SK-N-SH (cell line): Measurements from ENCODE around the gene TRA2A. TPM values are rescaled to one million over a fixed set of nuclear protein-coding genes. Genes with fewer than 3 reads are reported as not detected.
A peak's percentile ranks its signal among the peaks of the same experiment; 100 is the strongest.

Experiments
- CTCF ChIA-PET: fragments of 300-600, 350-600 bp; formaldehyde crosslinking; extraction: SDS; loops from one replicate; lab custom pipeline; 2021; lab: Yijun Ruan, JAX
- POLR2A ChIA-PET: fragments of 350-600 bp; sonication (Branson Sonifier 250); formaldehyde crosslinking; extraction: SDS; loops from one replicate; lab custom pipeline; 2020; ENCODE audit warnings: antibody characterized with exemption, inconsistent platforms; lab: Yijun Ruan, JAX
- DNase-seq: peaks from one replicate; pipeline ENCODE4 v3.0.0; 2012
- H2AFZ ChIP-seq: fragments of 200-600 bp; sonication (generic); 2 replicates; pipeline ENCODE4 v1.8.1; 2016; ENCODE audit warnings: antibody characterized with exemption, mild to moderate bottlenecking, low read depth
- H3F3A ChIP-seq: fragments of 200-600 bp; sonication (generic); replicated peaks from 2 replicates; pipeline ENCODE3; 2016; ENCODE audit warnings: antibody characterized with exemption, mild to moderate bottlenecking; ENCODE audit not compliant: insufficient read depth
- H3K27ac ChIP-seq, 2 experiments: fragments of 200-500 bp in 1 of 2; fragments of 200-600 bp in 1 of 2; sonication (Bioruptor generic) in 1 of 2; sonication (generic), shearing (Covaris generic) in 1 of 2; 2 replicates each; pipeline versions ENCODE4 v1.5.1 to v1.6.1; 2014 to 2016; ENCODE audit warnings: low read depth in 2 of 2, inconsistent platforms in 1 of 2, low read length in 1 of 2, mild to moderate bottlenecking in 1 of 2, mixed read lengths in 1 of 2
- H3K27me3 ChIP-seq: fragments of 200-600 bp; sonication (generic), shearing (Covaris generic); 2 replicates; pipeline ENCODE4 v1.6.1; 2016; ENCODE audit warnings: mixed run types; ENCODE audit not compliant: insufficient read depth
- H3K36me3 ChIP-seq, 2 experiments: fragments of 200-500 bp in 1 of 2; fragments of 200-600 bp in 1 of 2; sonication (Bioruptor generic) in 1 of 2; sonication (generic) in 1 of 2; replicated peaks in 1 of 2; 2 replicates each; pipeline versions ENCODE3 to v1.5.1; 2014 to 2016; ENCODE audit warnings: low read length in 1 of 2, mild to moderate bottlenecking in 1 of 2; ENCODE audit not compliant: insufficient read depth in 2 of 2, control insufficient read depth in 1 of 2
- H3K4me1 ChIP-seq, 2 experiments: fragments of 200-500 bp in 1 of 2; fragments of 200-600 bp in 1 of 2; sonication (Bioruptor generic) in 1 of 2; sonication (generic), shearing (Covaris generic) in 1 of 2; 2 replicates each; pipeline versions ENCODE4 v1.5.1 to v1.6.1; 2014 to 2016; ENCODE audit warnings: low read depth in 1 of 2, low read length in 1 of 2, mixed run types in 1 of 2; ENCODE audit not compliant: insufficient read depth in 2 of 2, control insufficient read depth in 1 of 2
- H3K4me2 ChIP-seq: fragments of 200-600 bp; sonication (generic), shearing (Covaris generic); 2 replicates; pipeline ENCODE4 v1.6.1; 2017; ENCODE audit warnings: mixed run types
- H3K4me3 ChIP-seq, 2 experiments: fragments of 200-500 bp in 1 of 2; fragments of 200-600 bp in 1 of 2; sonication (Bioruptor generic) in 1 of 2; sonication (generic), shearing (Covaris generic) in 1 of 2; 2 replicates each; pipeline versions ENCODE4 v1.5.1 to v1.8.1; 2014 to 2016; ENCODE audit warnings: low read depth in 2 of 2, inconsistent platforms in 1 of 2, low read length in 1 of 2, mild to moderate bottlenecking in 1 of 2, mixed read lengths in 1 of 2, moderate library complexity in 1 of 2
- H3K79me2 ChIP-seq: fragments of 200-600 bp; sonication (generic); 2 replicates; pipeline ENCODE4 v1.8.1; 2017; ENCODE audit warnings: mild to moderate bottlenecking; ENCODE audit not compliant: insufficient read depth
- H3K9ac ChIP-seq: fragments of 200-600 bp; sonication (generic); 2 replicates; pipeline ENCODE4 v1.6.1; 2017; ENCODE audit warnings: mixed run types
- H3K9me2 ChIP-seq: fragments of 200-600 bp; sonication (generic); 2 replicates; pipeline ENCODE4 v1.6.1; 2017; ENCODE audit warnings: mixed run types
- H3K9me3 ChIP-seq: fragments of 200-600 bp; sonication (generic); 2 replicates; pipeline ENCODE4 v1.6.1; 2017; ENCODE audit warnings: mixed run types, mild to moderate bottlenecking, moderate library complexity
- H4K20me1 ChIP-seq: fragments of 200-600 bp; sonication (generic); 2 replicates; pipeline ENCODE4 v1.6.1; 2017; ENCODE audit warnings: mild to moderate bottlenecking, mixed run types; ENCODE audit not compliant: insufficient read depth
- EP300 ChIP-seq, 2 experiments: IDR thresholded peaks; 2 replicates each; pipeline versions ENCODE4 v1.4.0 to v1.6.1; 2012; ENCODE audit warnings: borderline replicate concordance in 1 of 2, low read depth in 1 of 2, low read length in 1 of 2
- JUND ChIP-seq: IDR thresholded peaks from 2 replicates; pipeline ENCODE4 v1.4.0; 2012
- NFIC ChIP-seq: IDR thresholded peaks from 2 replicates; pipeline ENCODE4 v1.4.0; 2012; ENCODE audit warnings: borderline replicate concordance
- NRF1 ChIP-seq: IDR thresholded peaks from 2 replicates; pipeline ENCODE4 v1.6.1; 2012; ENCODE audit warnings: low read depth, mild to moderate bottlenecking, low read length
- POLR2AphosphoS5 ChIP-seq: IDR thresholded peaks from 2 replicates; pipeline ENCODE4 v1.6.1; 2012; ENCODE audit warnings: low read depth, low read length
- RAD21 ChIP-seq: IDR thresholded peaks from 2 replicates; pipeline ENCODE4 v1.6.1; 2012; ENCODE audit warnings: mild to moderate bottlenecking, low read length
- RCOR1 ChIP-seq: fragments of 150-350 bp; IDR thresholded peaks from 2 replicates; pipeline ENCODE4 v1.6.1; 2017; ENCODE audit warnings: antibody characterized with exemption, low read length
- SMC3 ChIP-seq: IDR thresholded peaks from 2 replicates; pipeline ENCODE4 v1.6.1; 2012; ENCODE audit warnings: low read depth, low read length, improper control_type of control experiment
- TAF1 ChIP-seq: IDR thresholded peaks from 2 replicates; pipeline ENCODE4 v1.6.1; 2012; ENCODE audit warnings: low read depth, mild to moderate bottlenecking, low read length, moderate library complexity, borderline replicate concordance
- WGBS: methylation state at CpG from one replicate; pipeline ENCODE4 v1.1.6; 2017; ENCODE audit warnings: low lambda C conversion rate; 5-methylcytosine and 5-hydroxymethylcytosine counted together
- polyA plus RNA-seq, 3 experiments: library from polyadenylated mRNA; depleted of rRNA; stranded (reverse); fragments of >200 nt; gene quantifications; 2 replicates each; pipeline ENCODE4 v1.2.3, GENCODE V29; 2012
- TF ChIP-seq, protein P1 (sequence below): IDR thresholded peaks from 2 replicates; pipeline ENCODE4 v1.4.0; 2012; ENCODE audit warnings: low read depth, borderline replicate concordance
- TF ChIP-seq, protein P2 (sequence below): fragments of 200-600 bp; sonication (generic); IDR thresholded peaks from 2 replicates; pipeline ENCODE4 v1.6.1; 2017; ENCODE audit warnings: antibody characterized with exemption, mild to moderate bottlenecking, moderate library complexity
- TF ChIP-seq, protein P3 (sequence below): IDR thresholded peaks from 2 replicates; pipeline ENCODE4 v1.4.0; 2012; ENCODE audit warnings: low read depth, borderline replicate concordance

Gene TRA2A
- polyA plus RNA-seq, 1 of the 3 experiments (the other 2 are of a cell fraction) = 62.1 TPM

DNA sequence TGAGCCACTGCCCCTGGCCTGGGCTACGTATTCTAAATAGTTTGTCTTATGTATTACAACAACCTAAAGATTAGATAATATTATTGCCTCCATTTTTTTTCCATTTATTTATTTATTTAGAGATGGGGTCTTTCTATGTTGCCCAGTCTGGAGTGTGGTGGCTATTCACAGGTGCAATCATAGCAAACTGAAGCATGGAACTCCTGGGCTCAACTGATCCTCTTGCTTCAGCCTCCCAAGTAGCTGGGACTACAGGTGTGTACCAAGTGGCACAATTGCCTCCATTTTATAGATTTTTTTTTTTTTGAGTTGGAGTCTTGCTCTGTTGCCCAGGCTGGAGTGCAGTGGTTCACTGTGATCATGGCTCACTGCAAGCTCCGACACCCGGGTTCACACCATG, 6.5 kb upstream of the TRA2A start (continued):
- TF ChIP-seq, protein P1, sequence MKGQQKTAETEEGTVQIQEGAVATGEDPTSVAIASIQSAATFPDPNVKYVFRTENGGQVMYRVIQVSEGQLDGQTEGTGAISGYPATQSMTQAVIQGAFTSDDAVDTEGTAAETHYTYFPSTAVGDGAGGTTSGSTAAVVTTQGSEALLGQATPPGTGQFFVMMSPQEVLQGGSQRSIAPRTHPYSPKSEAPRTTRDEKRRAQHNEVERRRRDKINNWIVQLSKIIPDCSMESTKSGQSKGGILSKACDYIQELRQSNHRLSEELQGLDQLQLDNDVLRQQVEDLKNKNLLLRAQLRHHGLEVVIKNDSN = no peak

DNA sequence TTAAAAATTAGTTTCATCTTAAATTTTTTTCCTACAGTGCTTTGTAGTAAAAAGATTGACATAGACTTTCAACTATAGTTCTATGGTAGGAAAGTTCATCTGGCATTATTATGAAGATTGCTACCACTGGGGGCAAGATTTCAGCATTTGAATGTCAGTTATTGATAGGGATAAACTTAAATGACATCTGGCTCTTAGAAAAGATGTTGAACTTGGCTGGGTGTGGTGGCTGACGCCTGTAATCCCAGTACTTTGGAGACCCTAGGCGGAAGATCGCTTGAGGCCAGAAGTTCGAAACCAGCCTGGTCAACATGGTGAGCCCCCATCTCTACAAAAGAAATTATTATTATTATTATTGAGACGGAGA, 1.4 kb upstream of the TRA2A start:
- Histone ChIP-seq H2AFZ (no peak overlapping the region), H3K79me2 (peaks cover 36% of the 10 kb centered on the region), H3K9me3 (no peaks in the 10 kb centered on the region), H3K27me3 (no peaks in the 10 kb centered on the region), H3K9ac (no peak overlapping the region), H4K20me1 (peaks cover 32% of the 10 kb centered on the region), H3K4me3 (no peak overlapping the region), H3F3A (no peaks in the 10 kb centered on the region), H3K27ac (no peak overlapping the region), H3K4me1 (peaks cover 6 to 8% of the 10 kb centered on the region in 2 experiments; a peak in 3 of 4 replicates), H3K4me2 (no peak overlapping the region), H3K36me3 (peaks cover 0 to 15% of the 10 kb centered on the region in 2 experiments), H3K9me2 (no peaks in the 10 kb centered on the region)
- CTCF ChIA-PET = interaction anchor here (1.2 to 2.9 kb wide), 3 partner anchors 13 to 260 kb away, joined by 5 to 14 read pairs (median 8); no protein-coding TSS in a partner anchor
- DNase-seq = no peak
- POLR2A ChIA-PET = no interaction called here
- WGBS = 99% methylated on average over 5 of the region's 5 CpGs
- no peak for TF ChIP-seq NFIC
- TF ChIP-seq, protein P2, sequence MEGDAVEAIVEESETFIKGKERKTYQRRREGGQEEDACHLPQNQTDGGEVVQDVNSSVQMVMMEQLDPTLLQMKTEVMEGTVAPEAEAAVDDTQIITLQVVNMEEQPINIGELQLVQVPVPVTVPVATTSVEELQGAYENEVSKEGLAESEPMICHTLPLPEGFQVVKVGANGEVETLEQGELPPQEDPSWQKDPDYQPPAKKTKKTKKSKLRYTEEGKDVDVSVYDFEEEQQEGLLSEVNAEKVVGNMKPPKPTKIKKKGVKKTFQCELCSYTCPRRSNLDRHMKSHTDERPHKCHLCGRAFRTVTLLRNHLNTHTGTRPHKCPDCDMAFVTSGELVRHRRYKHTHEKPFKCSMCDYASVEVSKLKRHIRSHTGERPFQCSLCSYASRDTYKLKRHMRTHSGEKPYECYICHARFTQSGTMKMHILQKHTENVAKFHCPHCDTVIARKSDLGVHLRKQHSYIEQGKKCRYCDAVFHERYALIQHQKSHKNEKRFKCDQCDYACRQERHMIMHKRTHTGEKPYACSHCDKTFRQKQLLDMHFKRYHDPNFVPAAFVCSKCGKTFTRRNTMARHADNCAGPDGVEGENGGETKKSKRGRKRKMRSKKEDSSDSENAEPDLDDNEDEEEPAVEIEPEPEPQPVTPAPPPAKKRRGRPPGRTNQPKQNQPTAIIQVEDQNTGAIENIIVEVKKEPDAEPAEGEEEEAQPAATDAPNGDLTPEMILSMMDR = peak; percentile 47

DNA sequence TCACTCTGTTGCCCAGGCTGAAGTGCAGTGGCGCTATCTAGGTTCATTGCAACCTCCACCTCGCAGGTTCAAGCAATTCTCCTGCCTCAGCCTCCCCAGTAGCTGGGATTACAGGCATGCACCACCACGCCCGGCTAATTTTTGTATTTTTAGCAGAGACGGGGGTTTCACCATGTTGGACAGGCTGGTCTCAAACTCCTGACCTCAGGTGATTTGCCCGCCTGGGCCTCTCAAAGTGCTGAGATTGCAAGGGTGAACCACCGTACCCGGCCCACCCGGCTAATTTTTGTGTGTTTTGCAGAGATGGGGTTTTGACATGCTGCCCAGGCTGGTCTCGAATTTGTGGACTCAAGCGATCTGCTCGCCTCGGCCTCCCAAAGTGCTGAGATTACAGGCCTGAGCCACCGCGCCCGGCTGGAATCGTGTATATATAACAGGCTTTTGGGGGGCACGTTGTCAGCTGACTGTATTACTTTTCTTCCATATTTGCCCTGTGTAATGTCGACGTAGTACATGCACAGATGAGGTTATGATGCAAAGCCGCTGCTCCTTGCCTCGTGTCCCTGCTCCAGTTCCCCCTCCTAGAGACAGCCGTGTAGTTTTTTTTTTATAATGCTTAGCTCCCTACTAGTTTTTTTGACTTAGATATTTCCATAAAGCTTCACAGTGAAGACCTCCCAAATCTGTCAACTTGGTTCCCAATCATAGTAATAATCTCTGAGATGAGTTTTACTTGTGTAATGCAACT, 883 bp upstream of the TRA2A start:
- H3K36me3 ChIP-seq = peaks cover 0 to 15% of the 10 kb centered on the region in 2 experiments
- ChIA-PET POLR2A (interaction anchor here (1.3 kb wide), 1 partner anchor 66 kb away, joined by 3 read pairs; no protein-coding TSS in a partner anchor), CTCF (interaction anchor here (1.1 to 2.0 kb wide), 4 partner anchors 14 to 348 kb away, joined by 3 to 8 read pairs (median 6); partner anchors contain the start of gene FAM221A)
- 91% methylated on average over 22 of the region's 23 CpGs for WGBS
- DNase-seq = no peak
- H3K9me3 ChIP-seq = no peaks in the 10 kb centered on the region
- peak overlapping the region in 1 of 2 experiments; percentile 97; a peak in 2 of 4 replicates for H3K27ac ChIP-seq
- H3K9ac ChIP-seq = peak overlapping the region; percentile 100
- H2AFZ ChIP-seq = peak overlapping the region; percentile 98
- TF ChIP-seq NRF1 = no peak
- TF ChIP-seq, protein P3, sequence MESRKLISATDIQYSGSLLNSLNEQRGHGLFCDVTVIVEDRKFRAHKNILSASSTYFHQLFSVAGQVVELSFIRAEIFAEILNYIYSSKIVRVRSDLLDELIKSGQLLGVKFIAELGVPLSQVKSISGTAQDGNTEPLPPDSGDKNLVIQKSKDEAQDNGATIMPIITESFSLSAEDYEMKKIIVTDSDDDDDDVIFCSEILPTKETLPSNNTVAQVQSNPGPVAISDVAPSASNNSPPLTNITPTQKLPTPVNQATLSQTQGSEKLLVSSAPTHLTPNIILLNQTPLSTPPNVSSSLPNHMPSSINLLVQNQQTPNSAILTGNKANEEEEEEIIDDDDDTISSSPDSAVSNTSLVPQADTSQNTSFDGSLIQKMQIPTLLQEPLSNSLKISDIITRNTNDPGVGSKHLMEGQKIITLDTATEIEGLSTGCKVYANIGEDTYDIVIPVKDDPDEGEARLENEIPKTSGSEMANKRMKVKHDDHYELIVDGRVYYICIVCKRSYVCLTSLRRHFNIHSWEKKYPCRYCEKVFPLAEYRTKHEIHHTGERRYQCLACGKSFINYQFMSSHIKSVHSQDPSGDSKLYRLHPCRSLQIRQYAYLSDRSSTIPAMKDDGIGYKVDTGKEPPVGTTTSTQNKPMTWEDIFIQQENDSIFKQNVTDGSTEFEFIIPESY = no peak
- TF ChIP-seq RAD21 = no peak
- no peak for TF ChIP-seq TAF1
- TF ChIP-seq EP300 (IDR thresholded peaks at IDR 0.05; ENCODE audit: borderline replicate concordance in 1 of 2, low read depth in 1 of 2, low read length in 1 of 2) = no peak
- no peak for TF ChIP-seq SMC3
- TF ChIP-seq JUND = no peak
- TF ChIP-seq RCOR1 = no peak
- TF ChIP-seq POLR2AphosphoS5 = no peak
- peaks cover 6 to 8% of the 10 kb centered on the region in 2 experiments; a peak in 3 of 4 replicates for H3K4me1 ChIP-seq
- peaks cover under 1% of the 10 kb centered on the region for H3F3A ChIP-seq
- peaks cover 41% of the 10 kb centered on the region for H3K79me2 ChIP-seq
- H3K9me2 ChIP-seq = no peaks in the 10 kb centered on the region
- peaks cover 37% of the 10 kb centered on the region for H4K20me1 ChIP-seq
- peak overlapping the region; percentile 81; the same call in 1 of the 2 replicates for H3K4me2 ChIP-seq
- no peak overlapping the region for H3K4me3 ChIP-seq
- H3K27me3 ChIP-seq = no peaks in the 10 kb centered on the region
